ENCODE data around the gene DDX54.

DNA sequence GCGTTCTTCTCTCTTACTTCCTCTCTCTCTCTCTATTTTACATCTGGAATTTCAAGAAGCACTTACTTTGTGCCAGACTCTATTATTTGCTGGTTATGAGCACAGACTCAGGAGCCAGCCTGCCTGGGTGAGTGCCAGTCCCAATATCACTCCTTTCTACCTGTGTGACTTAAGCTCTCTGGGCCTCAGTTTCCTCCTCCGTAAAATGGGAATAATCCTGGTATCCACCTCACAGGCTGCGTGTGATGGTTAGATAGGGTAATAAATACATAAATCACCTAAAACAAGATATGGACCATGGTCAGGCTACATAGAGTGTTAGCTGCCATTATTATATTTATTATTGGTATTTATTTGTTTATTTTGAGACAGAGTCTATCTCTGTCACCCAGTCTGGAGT, 74.0 kb downstream of the DDX54 start:
- TF ChIP-seq, protein P1, sequence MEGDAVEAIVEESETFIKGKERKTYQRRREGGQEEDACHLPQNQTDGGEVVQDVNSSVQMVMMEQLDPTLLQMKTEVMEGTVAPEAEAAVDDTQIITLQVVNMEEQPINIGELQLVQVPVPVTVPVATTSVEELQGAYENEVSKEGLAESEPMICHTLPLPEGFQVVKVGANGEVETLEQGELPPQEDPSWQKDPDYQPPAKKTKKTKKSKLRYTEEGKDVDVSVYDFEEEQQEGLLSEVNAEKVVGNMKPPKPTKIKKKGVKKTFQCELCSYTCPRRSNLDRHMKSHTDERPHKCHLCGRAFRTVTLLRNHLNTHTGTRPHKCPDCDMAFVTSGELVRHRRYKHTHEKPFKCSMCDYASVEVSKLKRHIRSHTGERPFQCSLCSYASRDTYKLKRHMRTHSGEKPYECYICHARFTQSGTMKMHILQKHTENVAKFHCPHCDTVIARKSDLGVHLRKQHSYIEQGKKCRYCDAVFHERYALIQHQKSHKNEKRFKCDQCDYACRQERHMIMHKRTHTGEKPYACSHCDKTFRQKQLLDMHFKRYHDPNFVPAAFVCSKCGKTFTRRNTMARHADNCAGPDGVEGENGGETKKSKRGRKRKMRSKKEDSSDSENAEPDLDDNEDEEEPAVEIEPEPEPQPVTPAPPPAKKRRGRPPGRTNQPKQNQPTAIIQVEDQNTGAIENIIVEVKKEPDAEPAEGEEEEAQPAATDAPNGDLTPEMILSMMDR (IDR thresholded peaks at IDR 0.05) = no peak
- no peak for TF ChIP-seq POLR2A (IDR thresholded peaks at IDR 0.05)
- TF ChIP-seq POLR2AphosphoS5 (IDR thresholded peaks at IDR 0.05) = no peak
